Right cardiac atrium (tissue), 5 donors: ENCODE measurements around the gene EMILIN1. TPM values are rescaled to one million over a fixed set of nuclear protein-coding genes. Genes with fewer than 3 reads are reported as not detected.
A peak's percentile ranks its signal among the peaks of the same experiment; 100 is the strongest.

ENCODE experiments used
- ATAC-seq, 2 donors: fragments of 200-7000 bp; cut with Tn5 transposase; one replicate each; pipeline versions ENCODE4 v1.8.0 to v1.9.1; 2020; ENCODE audit warnings: moderate library complexity in 2 of 2, mild to moderate bottlenecking in 1 of 2
- DNase-seq, 3 donors: peaks; one replicate each; pipeline ENCODE4 v3.0.0-alpha.2; 2020
- H3K27ac ChIP-seq: one replicate; pipeline ENCODE4 v1.5.1; 2013; ENCODE audit warnings: mild to moderate bottlenecking, low read length, control low read depth, moderate library complexity
- H3K27me3 ChIP-seq: one replicate; pipeline ENCODE4 v1.6.1; 2013; ENCODE audit not compliant: control insufficient read depth, insufficient read depth
- H3K4me1 ChIP-seq: one replicate; pipeline ENCODE4 v1.6.1; 2013; ENCODE audit warnings: low read length; ENCODE audit not compliant: control insufficient read depth, insufficient read depth
- H3K4me3 ChIP-seq: one replicate; pipeline ENCODE4 v1.5.1; 2013; ENCODE audit warnings: low read length, control low read depth
- H3K9me3 ChIP-seq: one replicate; pipeline ENCODE4 v1.6.1; 2013; ENCODE audit warnings: low read length; ENCODE audit not compliant: control insufficient read depth
- WGBS: extraction: QIAGEN DNeasy Blood & Tissue Kit; methylation state at CpG from one replicate; pipeline ENCODE4 v1.1.7; 2013; 5-methylcytosine and 5-hydroxymethylcytosine counted together
- intact Hi-C, 4 donors: fragments of 100-400 bp; cut with DNase I; formaldehyde crosslinking; loops; one replicate each; pipeline versions ENCODE4 v1.11.0 to v1.14.0; 2022 to 2023
- long read RNA-seq, 4 donors: library from polyadenylated mRNA; unstranded; transcript quantifications; one replicate each; pipeline ENCODE4 v2.0.0, GENCODE V29; 2020 to 2021
- polyA plus RNA-seq: library from polyadenylated mRNA; stranded (reverse); fragments of 200-250 nt; gene quantifications from one replicate; pipeline ENCODE4 v1.2.3, GENCODE V29; 2013
- total RNA-seq, 4 donors: library from RNA; stranded (reverse); fragmentation: NEBNext Ultra II Directional; extraction: Animal tissue kit (Norgen Biotek cat#: 25700); gene quantifications; one replicate each; pipeline ENCODE4 v1.2.1, GENCODE V29; 2021
- donor health status: healthy with polysubstance abuse.
- donor health status: DM: no; HTN: yes; CAD: no.
- donor health status: DM: no; HTN: no; CAD: no.
- donor health status: DM: no; HTN: yes; CAD: no; lungs with severe emphysema.
- donor health status: DM: yes; HTN: yes; CAD: no.

The EMILIN1 gene
- 10 to 100 TPM; 24.3 to 44.2 (median 38.9) TPM for total RNA-seq
- polyA plus RNA-seq = 30.0 TPM
- long read RNA-seq, donor 1, partial matches to known transcripts = 1 of 8 reads
- long read RNA-seq, donor 1, other reads (novel, unspliced or antisense) = 7 of 8 reads
- long read RNA-seq, donor 2, partial matches to known transcripts = 4 of 4 reads
- long read RNA-seq, donor 2, other reads (novel, unspliced or antisense) = 0 of 4 reads
- long read RNA-seq, donor 3, partial matches to known transcripts = 2 of 2 reads
- long read RNA-seq, donor 3, other reads (novel, unspliced or antisense) = 0 of 2 reads
- long read RNA-seq, donor 4 = 0 reads

- ATAC-seq (peak; percentile 69 to 81), DNase-seq (peak; percentile 90 to 96 (median 95))
- peak within 1 kb of the TSS; percentile 65 for H3K27ac ChIP-seq
- no peaks in the 10 kb centered on the region for H3K27me3 ChIP-seq
- 28% methylated on average over 41 of the region's 41 CpGs for WGBS
- H3K4me1 ChIP-seq = peaks cover 4% of the 10 kb centered on the region
- intact Hi-C loops = no loop called here
- no peaks in the 10 kb centered on the region for H3K9me3 ChIP-seq
- peak within 1 kb of the TSS; percentile 57 for H3K4me3 ChIP-seq
Measured at GRCh38 chr2:27078267-27079194, at the start of gene EMILIN1. Gene EMILIN1 (plus strand): TSS chr2:27078615. CDS start chr2:27079066, 451 bp downstream.

- no peak for DNase-seq
Measured at GRCh38 chr2:27029051-27029450, 49.4 kb upstream of the EMILIN1 start.

GRCh38 chr2:27032495-27033252, 45.7 kb upstream of the EMILIN1 start, which contains the start of gene TMEM214:
Gene TMEM214 (plus strand): TSS chr2:27032965. CDS start chr2:27033016, 51 bp downstream.
- peak; percentile 98 for ATAC-seq
- under 1% methylated on average over 76 of the region's 76 CpGs for WGBS
- peak; percentile 93 to 97 (median 96) for DNase-seq
- intact Hi-C loops = loop anchor here in 3 of 4 donors (5.0 to 10.0 kb wide), 2 partner anchors 52 to 55 kb away; partner anchors contain the start of gene KHK (in 3 of the 3)
- peak within 1 kb of the TSS; percentile 79 for H3K4me3 ChIP-seq
- H3K9me3 ChIP-seq = no peaks in the 10 kb centered on the region
- H3K4me1 ChIP-seq = no peaks in the 10 kb centered on the region
- peak within 1 kb of the TSS; percentile 55 for H3K27ac ChIP-seq
- no peaks in the 10 kb centered on the region for H3K27me3 ChIP-seq

More at GRCh38 chr2:27029051-27029450, 49.4 kb upstream of the EMILIN1 start:
- Histone ChIP-seq H3K4me1 (no peaks in the 10 kb centered on the region), H3K27me3 (no peaks in the 10 kb centered on the region), H3K27ac (no peak overlapping the region), H3K9me3 (no peaks in the 10 kb centered on the region), H3K4me3 (no peak overlapping the region)
- 87% methylated on average over 2 of the region's 2 CpGs for WGBS
- intact Hi-C loops = no loop called here
- ATAC-seq = no peak

- intact Hi-C loops = loop anchor here in 3 of 4 donors (5.0 to 10.0 kb wide), 2 partner anchors 51 to 54 kb away; partner anchors contain the start of gene KHK (in 3 of the 3)
- WGBS = 6% methylated on average over 11 of the region's 11 CpGs
- no peak for DNase-seq
Measured at GRCh38 chr2:27033253-27033852, 45.1 kb upstream of the EMILIN1 start.

GRCh38 chr2:27038012-27038411, 40.4 kb upstream of the EMILIN1 start:
- H3K4me1 ChIP-seq = no peaks in the 10 kb centered on the region
- no peaks in the 10 kb centered on the region for H3K27me3 ChIP-seq
- 88% methylated on average over 6 of the region's 6 CpGs for whole genome bisulfite sequencing
- intact Hi-C loops = loop anchor here in 2 of 4 donors (10.0 kb wide), 1 partner anchor 47 kb away; the partner anchor contains the start of gene KHK (in 2 of the 2)
- no peak for ATAC-seq
- DNase-seq = no peak
- no peaks in the 10 kb centered on the region for H3K9me3 ChIP-seq
- no peak overlapping the region for H3K27ac ChIP-seq
- no peak overlapping the region for H3K4me3 ChIP-seq

More at GRCh38 chr2:27033253-27033852, 45.1 kb upstream of the EMILIN1 start:
- no peaks in the 10 kb centered on the region for H3K9me3 ChIP-seq
- peak; percentile 2 to 4 for ATAC-seq
- peak overlapping the region; percentile 79 for H3K4me3 ChIP-seq
- no peaks in the 10 kb centered on the region for H3K27me3 ChIP-seq
- peak overlapping the region; percentile 55 for H3K27ac ChIP-seq
- H3K4me1 ChIP-seq = no peaks in the 10 kb centered on the region

- 81% methylated on average over 17 of the region's 17 CpGs for WGBS
- DNase-seq (no peak), ATAC-seq (no peak)
- Histone ChIP-seq H3K4me1 (no peaks in the 10 kb centered on the region), H3K27ac (no peak overlapping the region), H3K27me3 (no peaks in the 10 kb centered on the region), H3K9me3 (no peaks in the 10 kb centered on the region), H3K4me3 (no peak overlapping the region)
- intact Hi-C loops = loop anchor here in 2 of 4 donors (10.0 kb wide), 1 partner anchor 46 kb away; the partner anchor contains the start of gene KHK (in 2 of the 2)
Measured at GRCh38 chr2:27038631-27039339, 39.6 kb upstream of the EMILIN1 start.

- H3K27ac ChIP-seq = no peak overlapping the region
- 93% methylated on average over 6 of the region's 6 CpGs for WGBS
- DNase-seq (no peak), ATAC-seq (no peak)
- no peaks in the 10 kb centered on the region for H3K27me3 ChIP-seq
- H3K4me3 ChIP-seq = no peak overlapping the region
- H3K4me1 ChIP-seq = no peaks in the 10 kb centered on the region
- no peaks in the 10 kb centered on the region for H3K9me3 ChIP-seq
- intact Hi-C loops = loop anchor here in 2 of 4 donors (10.0 kb wide), 1 partner anchor 45 kb away; the partner anchor contains the start of gene KHK (in 2 of the 2)
Measured at GRCh38 chr2:27039426-27039825, 39.0 kb upstream of the EMILIN1 start.

GRCh38 chr2:27039871-27040270, 38.5 kb upstream of the EMILIN1 start:
- Histone ChIP-seq H3K4me3 (no peak overlapping the region), H3K27me3 (no peaks in the 10 kb centered on the region), H3K9me3 (no peaks in the 10 kb centered on the region), H3K27ac (no peak overlapping the region), H3K4me1 (no peaks in the 10 kb centered on the region)
- WGBS = 90% methylated on average over 7 of the region's 7 CpGs
- ATAC-seq (no peak), DNase-seq (no peak)
- intact Hi-C loops = loop anchor here in 2 of 4 donors (10.0 kb wide), 1 partner anchor 45 kb away; the partner anchor contains the start of gene KHK (in 2 of the 2)

GRCh38 chr2:27040282-27040681, 38.1 kb upstream of the EMILIN1 start:
- ATAC-seq (peak in 1 of 2 donors; percentile 4), DNase-seq (no peak)
- Histone ChIP-seq H3K9me3 (no peaks in the 10 kb centered on the region), H3K4me3 (no peak overlapping the region), H3K4me1 (no peaks in the 10 kb centered on the region), H3K27ac (no peak overlapping the region), H3K27me3 (no peaks in the 10 kb centered on the region)
- WGBS = 90% methylated on average over 8 of the region's 8 CpGs
- intact Hi-C loops = no loop called here
